ENCODE results near the gene P2RX4. TPM values are rescaled to one million over a fixed set of nuclear protein-coding genes. Genes with fewer than 3 reads are reported as not detected.
"Not testable (repeated sequence)": the region's sequence is repeated elsewhere in the genome, so short reads cannot be mapped to it uniquely, and the experiment has no call there.

Gene P2RX4
- total and polyA plus RNA-seq, 4 donors: 16.5 to 32.1 (median 21.8) TPM

GRCh38 chr12:121203482-121203881 is 6.4 kb upstream of the P2RX4 start:
- H3K4me3 ChIP-seq (ENCODE audit: low read depth in 1 of 3, low read length in 3 of 3): no peak overlapping the region
- 90% methylated on average over 11 of the region's 11 CpGs for WGBS
- H3K36me3 ChIP-seq (ENCODE audit: control insufficient read depth in 4 of 4, insufficient read depth in 3 of 4, low read depth in 1 of 4, low read length in 3 of 4): no peaks in the 10 kb centered on the region
- H3K27ac ChIP-seq (ENCODE audit: low read depth in 1 of 2, low read length in 2 of 2): no peak overlapping the region
- no peaks in the 10 kb centered on the region for H3K4me1 ChIP-seq (ENCODE audit: control insufficient read depth in 4 of 4, insufficient read depth in 4 of 4, low read length in 3 of 4)
- H3K9ac ChIP-seq (ENCODE audit: low read depth in 1 of 2, low read length in 2 of 2): no peak overlapping the region
- H3K27me3 ChIP-seq (ENCODE audit: control insufficient read depth in 4 of 4, insufficient read depth in 4 of 4, low read length in 3 of 4): no peaks in the 10 kb centered on the region
- no peak for DNase-seq (ENCODE audit: low spot score)
- no peaks in the 10 kb centered on the region for H3K9me3 ChIP-seq (ENCODE audit: control insufficient read depth in 4 of 4, low read length in 3 of 4)
- TF ChIP-seq FOXA1 (IDR thresholded peaks at IDR 0.05) (no peak), SP1 (IDR thresholded peaks at IDR 0.05) (no peak), ZBTB33 (IDR thresholded peaks at IDR 0.05) (no peak), NR2F2 (IDR thresholded peaks at IDR 0.05) (no peak), EGR1 (IDR thresholded peaks at IDR 0.05; ENCODE audit: low read depth in 2 of 2) (no peak), ATF3 (IDR thresholded peaks at IDR 0.05) (no peak), RXRA (IDR thresholded peaks at IDR 0.05) (no peak), CTCF (IDR thresholded peaks at IDR 0.05; ENCODE audit: low read depth, low read length, missing input control) (no peak), GABPA (IDR thresholded peaks at IDR 0.05 in 1 of 2, conservative IDR thresholded peaks at IDR 0.05 in 1 of 2) (no peak), YY1 (IDR thresholded peaks at IDR 0.05) (no peak), HNF4A (conservative IDR thresholded peaks at IDR 0.05) (no peak), MAX (IDR thresholded peaks at IDR 0.05) (no peak), TAF1 (conservative IDR thresholded peaks at IDR 0.05) (no peak), REST (IDR thresholded peaks at IDR 0.05) (no peak)

- 89% methylated on average over 7 of the region's 7 CpGs for WGBS
- H3K27me3 ChIP-seq (ENCODE audit: control insufficient read depth in 4 of 4, insufficient read depth in 4 of 4, low read length in 3 of 4): no peaks in the 10 kb centered on the region
- no peak overlapping the region for H3K27ac ChIP-seq (ENCODE audit: low read depth in 1 of 2, low read length in 2 of 2)
- DNase-seq (ENCODE audit: low spot score): no peak
- TF ChIP-seq FOXA1 (IDR thresholded peaks at IDR 0.05): no peak
- no peak for TF ChIP-seq EGR1 (IDR thresholded peaks at IDR 0.05; ENCODE audit: low read depth in 2 of 2)
- no peak for TF ChIP-seq TAF1 (conservative IDR thresholded peaks at IDR 0.05)
- TF ChIP-seq YY1 (IDR thresholded peaks at IDR 0.05): no peak
- TF ChIP-seq GABPA (IDR thresholded peaks at IDR 0.05 in 1 of 2, conservative IDR thresholded peaks at IDR 0.05 in 1 of 2): no peak
- TF ChIP-seq HNF4A (conservative IDR thresholded peaks at IDR 0.05): no peak
- TF ChIP-seq NR2F2 (IDR thresholded peaks at IDR 0.05): no peak
- H3K4me3 ChIP-seq (ENCODE audit: low read depth in 1 of 3, low read length in 3 of 3): no peak overlapping the region
- H3K36me3 ChIP-seq (ENCODE audit: control insufficient read depth in 4 of 4, insufficient read depth in 3 of 4, low read depth in 1 of 4, low read length in 3 of 4): no peaks in the 10 kb centered on the region
- no peaks in the 10 kb centered on the region for H3K4me1 ChIP-seq (ENCODE audit: control insufficient read depth in 4 of 4, insufficient read depth in 4 of 4, low read length in 3 of 4)
- H3K9me3 ChIP-seq (ENCODE audit: control insufficient read depth in 4 of 4, low read length in 3 of 4): no peaks in the 10 kb centered on the region
- H3K9ac ChIP-seq (ENCODE audit: low read depth in 1 of 2, low read length in 2 of 2): no peak overlapping the region
Observed at GRCh38 chr12:121205491-121205890, 4.4 kb upstream of the P2RX4 start.

GRCh38 chr12:121208571-121208970 is 1.4 kb upstream of the P2RX4 start:
- DNase-seq (ENCODE audit: low spot score); H3K9ac ChIP-seq (ENCODE audit: low read depth in 1 of 2, low read length in 2 of 2); H3K27me3 ChIP-seq (ENCODE audit: control insufficient read depth in 4 of 4, insufficient read depth in 4 of 4, low read length in 3 of 4); H3K27ac ChIP-seq (ENCODE audit: low read depth in 1 of 2, low read length in 2 of 2); H3K4me3 ChIP-seq (ENCODE audit: low read depth in 1 of 3, low read length in 3 of 3); H3K36me3 ChIP-seq (ENCODE audit: control insufficient read depth in 4 of 4, insufficient read depth in 3 of 4, low read depth in 1 of 4, low read length in 3 of 4); H3K9me3 ChIP-seq (ENCODE audit: control insufficient read depth in 4 of 4, low read length in 3 of 4); H3K4me1 ChIP-seq (ENCODE audit: control insufficient read depth in 4 of 4, insufficient read depth in 4 of 4, low read length in 3 of 4): not testable (repeated sequence)
- WGBS: 96% methylated on average over 10 of the region's 10 CpGs

Measured in liver (tissue), 9 donors.